Islet of Langerhans (tissue), 1 donor: Measurements from ENCODE around the gene MED13L.

Experiments used
- FAIRE-seq: peaks from one replicate; lab custom pipeline; 2011; peaks lifted over from hg19 to GRCh38; lab: Jason Lieb, UNC

MED13L gene

GRCh38 chr12:116089080-116089479, 188.4 kb downstream of the MED13L start:
- FAIRE-seq = no peak

GRCh38 chr12:116087962-116088361, 189.5 kb downstream of the MED13L start:
- no peak for FAIRE-seq

GRCh38 chr12:116087399-116087798, 190.1 kb downstream of the MED13L start:
- FAIRE-seq = no peak

GRCh38 chr12:116080415-116080814, 197.1 kb downstream of the MED13L start:
- no peak for FAIRE-seq

- no peak for FAIRE-seq
Observed at GRCh38 chr12:116078396-116078795, 199.1 kb downstream of the MED13L start.

- FAIRE-seq = no peak
Observed at GRCh38 chr12:116077431-116077830, 200.1 kb downstream of the MED13L start.

GRCh38 chr12:116076399-116076798, 201.1 kb downstream of the MED13L start:
- FAIRE-seq = no peak

- no peak for FAIRE-seq
Observed at GRCh38 chr12:116074686-116075085, 202.8 kb downstream of the MED13L start.

GRCh38 chr12:116071555-116072230, 205.8 kb downstream of the MED13L start:
- no peak for FAIRE-seq

GRCh38 chr12:116070444-116070843, 207.0 kb downstream of the MED13L start:
- no peak for FAIRE-seq

GRCh38 chr12:116069943-116070342, 207.6 kb downstream of the MED13L start:
- peak; percentile 41 for FAIRE-seq

GRCh38 chr12:116068853-116069252, 208.6 kb downstream of the MED13L start:
- FAIRE-seq = no peak

GRCh38 chr12:116068371-116068770, 209.1 kb downstream of the MED13L start:
- FAIRE-seq = peak; percentile 24

- no peak for FAIRE-seq
Observed at GRCh38 chr12:116067892-116068291, 209.6 kb downstream of the MED13L start.

- FAIRE-seq = peak; percentile 84
Observed at GRCh38 chr12:116066381-116067230, 210.9 kb downstream of the MED13L start.

- no peak for FAIRE-seq
Observed at GRCh38 chr12:116065606-116066005, 211.9 kb downstream of the MED13L start.

GRCh38 chr12:116064493-116064892, 213.0 kb downstream of the MED13L start:
- FAIRE-seq = no peak

- no peak for FAIRE-seq
Observed at GRCh38 chr12:116062698-116063097, 214.8 kb downstream of the MED13L start.

- FAIRE-seq = no peak
Observed at GRCh38 chr12:116060764-116061163, 216.7 kb downstream of the MED13L start.

- no peak for FAIRE-seq
Observed at GRCh38 chr12:116059904-116060303, 217.6 kb downstream of the MED13L start.

- peak; percentile 56 for FAIRE-seq
Observed at GRCh38 chr12:116058574-116058973, 218.9 kb downstream of the MED13L start.

GRCh38 chr12:116057356-116057755, 220.1 kb downstream of the MED13L start:
- FAIRE-seq = no peak

- no peak for FAIRE-seq
Observed at GRCh38 chr12:116055895-116056607, 221.4 kb downstream of the MED13L start.
